ENCODE data around the gene PARN. TPM values are rescaled to one million over a fixed set of nuclear protein-coding genes. Genes with fewer than 3 reads are reported as not detected.

PARN gene
- total RNA-seq, 1 experiment from 2014 or later, result 42.5 TPM

DNA sequence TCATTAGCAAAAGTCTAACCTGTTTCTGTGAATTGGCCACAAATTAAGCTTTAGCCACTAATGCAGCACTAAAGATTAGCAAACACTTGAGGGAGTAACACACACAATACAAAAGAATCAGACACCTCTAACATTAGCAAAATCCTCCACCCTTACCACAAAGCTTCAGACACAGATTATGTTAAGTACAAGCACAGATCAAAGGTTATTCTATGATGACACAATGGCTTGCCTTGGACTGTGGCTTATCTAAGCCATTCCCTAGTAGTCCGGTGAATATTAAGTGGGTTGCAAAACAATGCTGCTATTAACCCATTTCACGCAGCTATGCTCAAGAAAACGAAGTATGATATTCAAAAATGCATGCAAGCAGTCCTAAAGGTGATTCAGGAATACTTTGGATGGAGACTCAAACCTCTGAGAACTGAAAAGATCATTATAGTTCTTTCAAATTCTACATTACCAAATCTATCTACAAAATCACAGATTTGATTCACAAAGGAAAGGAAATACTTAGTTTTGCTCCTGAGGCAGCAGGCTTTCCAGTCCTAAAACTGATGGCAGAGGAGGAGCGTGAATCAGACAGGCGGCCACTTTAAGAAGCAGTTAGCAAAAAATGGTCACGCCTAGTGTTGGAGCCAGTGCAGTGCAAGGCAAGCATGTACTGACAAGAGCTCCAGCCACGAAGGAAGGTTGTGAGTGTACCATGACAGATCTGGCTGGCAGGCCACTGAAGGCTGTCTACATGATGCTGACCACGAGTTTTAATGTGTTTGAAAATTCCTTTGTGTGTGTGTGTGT lies 67.2 kb downstream of the PARN start (continued):
- TF ChIP-seq, protein P1, sequence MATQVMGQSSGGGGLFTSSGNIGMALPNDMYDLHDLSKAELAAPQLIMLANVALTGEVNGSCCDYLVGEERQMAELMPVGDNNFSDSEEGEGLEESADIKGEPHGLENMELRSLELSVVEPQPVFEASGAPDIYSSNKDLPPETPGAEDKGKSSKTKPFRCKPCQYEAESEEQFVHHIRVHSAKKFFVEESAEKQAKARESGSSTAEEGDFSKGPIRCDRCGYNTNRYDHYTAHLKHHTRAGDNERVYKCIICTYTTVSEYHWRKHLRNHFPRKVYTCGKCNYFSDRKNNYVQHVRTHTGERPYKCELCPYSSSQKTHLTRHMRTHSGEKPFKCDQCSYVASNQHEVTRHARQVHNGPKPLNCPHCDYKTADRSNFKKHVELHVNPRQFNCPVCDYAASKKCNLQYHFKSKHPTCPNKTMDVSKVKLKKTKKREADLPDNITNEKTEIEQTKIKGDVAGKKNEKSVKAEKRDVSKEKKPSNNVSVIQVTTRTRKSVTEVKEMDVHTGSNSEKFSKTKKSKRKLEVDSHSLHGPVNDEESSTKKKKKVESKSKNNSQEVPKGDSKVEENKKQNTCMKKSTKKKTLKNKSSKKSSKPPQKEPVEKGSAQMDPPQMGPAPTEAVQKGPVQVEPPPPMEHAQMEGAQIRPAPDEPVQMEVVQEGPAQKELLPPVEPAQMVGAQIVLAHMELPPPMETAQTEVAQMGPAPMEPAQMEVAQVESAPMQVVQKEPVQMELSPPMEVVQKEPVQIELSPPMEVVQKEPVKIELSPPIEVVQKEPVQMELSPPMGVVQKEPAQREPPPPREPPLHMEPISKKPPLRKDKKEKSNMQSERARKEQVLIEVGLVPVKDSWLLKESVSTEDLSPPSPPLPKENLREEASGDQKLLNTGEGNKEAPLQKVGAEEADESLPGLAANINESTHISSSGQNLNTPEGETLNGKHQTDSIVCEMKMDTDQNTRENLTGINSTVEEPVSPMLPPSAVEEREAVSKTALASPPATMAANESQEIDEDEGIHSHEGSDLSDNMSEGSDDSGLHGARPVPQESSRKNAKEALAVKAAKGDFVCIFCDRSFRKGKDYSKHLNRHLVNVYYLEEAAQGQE (IDR thresholded peaks at IDR 0.05; ENCODE audit: low read depth), result no peak
- TF ChIP-seq CEBPB (IDR thresholded peaks at IDR 0.05; ENCODE audit: low read depth), result no peak
- TF ChIP-seq FOSL1 (IDR thresholded peaks at IDR 0.05; ENCODE audit: low read depth), result no peak
- no peak for TF ChIP-seq YY1 (IDR thresholded peaks at IDR 0.05; ENCODE audit: extremely low read depth, insufficient replicate concordance, low read depth, low read length)

DNA sequence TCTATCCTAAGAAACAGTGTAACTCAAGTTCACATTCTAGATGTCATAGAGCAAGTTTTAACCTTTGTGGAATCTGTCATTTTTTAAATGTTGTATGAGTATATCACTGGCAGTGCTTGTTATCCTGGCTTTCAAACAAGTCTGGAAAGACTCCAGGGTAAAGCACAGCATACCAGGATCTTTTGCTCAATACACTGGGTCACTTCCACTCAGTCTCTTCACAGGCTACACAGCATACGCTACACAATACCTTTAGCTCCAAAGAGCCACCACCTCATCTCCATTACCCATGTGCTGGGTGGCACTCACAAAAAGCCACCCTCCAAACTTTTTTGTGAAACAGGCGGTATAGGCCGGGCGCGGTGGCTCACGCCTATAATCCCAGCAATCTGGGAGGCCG lies 69.5 kb downstream of the PARN start:
- intact Hi-C loops (cut with micrococcal nuclease), result no loop called here
- ChIA-PET CTCF (no interaction called here), POLR2A (no interaction called here), RAD21 (ENCODE audit: low non-redundant PET in 1 of 2, low total read pairs in 2 of 2, uncharacterized antibody in 2 of 2, unreplicated experiment in 2 of 2) (no interaction called here)
- Histone ChIP-seq H3K9me2 (ENCODE audit: insufficient read depth) (no peaks in the 10 kb centered on the region), H3K36me3 (ENCODE audit: control insufficient read depth in 1 of 2, insufficient read depth in 2 of 2, low read length in 2 of 2) (no peaks in the 10 kb centered on the region), H2AFZ (ENCODE audit: low read depth, low read length, poor library complexity, severe bottlenecking) (no peak overlapping the region), H3K27ac (ENCODE audit: low read depth, low read length) (no peak overlapping the region), H4K20me1 (ENCODE audit: insufficient read depth) (no peaks in the 10 kb centered on the region), H3K9ac (ENCODE audit: low read length) (no peak overlapping the region), H3K4me1 (ENCODE audit: control insufficient read depth in 1 of 2, insufficient read depth in 2 of 2, low read length in 2 of 2) (no peaks in the 10 kb centered on the region), H3K4me3 (replicated peaks in 1 of 2; ENCODE audit: low read depth in 1 of 2, low read length in 2 of 2) (no peak overlapping the region), H3K9me3 (ENCODE audit: control insufficient read depth in 1 of 2, insufficient read depth in 1 of 2, low read depth in 1 of 2, low read length in 2 of 2) (no peaks in the 10 kb centered on the region), H3K27me3 (ENCODE audit: insufficient read depth, low read length) (no peaks in the 10 kb centered on the region), H3K4me2 (ENCODE audit: low read length) (no peak overlapping the region), H3K79me2 (ENCODE audit: insufficient read depth, low read length) (no peaks in the 10 kb centered on the region; the same call in 1 of the 2 replicates)
- ATAC-seq, result no peak
- BruUV-seq (replicated peaks), result no TSS peak
- DNase-seq (ENCODE audit: low read depth, low spot score), result no peak
- TF ChIP-seq, protein P2, sequence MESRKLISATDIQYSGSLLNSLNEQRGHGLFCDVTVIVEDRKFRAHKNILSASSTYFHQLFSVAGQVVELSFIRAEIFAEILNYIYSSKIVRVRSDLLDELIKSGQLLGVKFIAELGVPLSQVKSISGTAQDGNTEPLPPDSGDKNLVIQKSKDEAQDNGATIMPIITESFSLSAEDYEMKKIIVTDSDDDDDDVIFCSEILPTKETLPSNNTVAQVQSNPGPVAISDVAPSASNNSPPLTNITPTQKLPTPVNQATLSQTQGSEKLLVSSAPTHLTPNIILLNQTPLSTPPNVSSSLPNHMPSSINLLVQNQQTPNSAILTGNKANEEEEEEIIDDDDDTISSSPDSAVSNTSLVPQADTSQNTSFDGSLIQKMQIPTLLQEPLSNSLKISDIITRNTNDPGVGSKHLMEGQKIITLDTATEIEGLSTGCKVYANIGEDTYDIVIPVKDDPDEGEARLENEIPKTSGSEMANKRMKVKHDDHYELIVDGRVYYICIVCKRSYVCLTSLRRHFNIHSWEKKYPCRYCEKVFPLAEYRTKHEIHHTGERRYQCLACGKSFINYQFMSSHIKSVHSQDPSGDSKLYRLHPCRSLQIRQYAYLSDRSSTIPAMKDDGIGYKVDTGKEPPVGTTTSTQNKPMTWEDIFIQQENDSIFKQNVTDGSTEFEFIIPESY (IDR thresholded peaks at IDR 0.05; ENCODE audit: extremely low read depth, insufficient replicate concordance, low read length), result no peak
- no peak for TF ChIP-seq ZFX (IDR thresholded peaks at IDR 0.05)
- no peak for TF ChIP-seq SP1 (IDR thresholded peaks at IDR 0.05; ENCODE audit: low read depth)
- TF ChIP-seq JUND (IDR thresholded peaks at IDR 0.05), result no peak
- TF ChIP-seq ELF1 (IDR thresholded peaks at IDR 0.05; ENCODE audit: borderline replicate concordance, low read depth), result no peak
- no peak for TF ChIP-seq TCF7L2 (IDR thresholded peaks at IDR 0.05; ENCODE audit: borderline replicate concordance, extremely low read depth, insufficient read depth, insufficient read length)
- TF ChIP-seq SRF (IDR thresholded peaks at IDR 0.05; ENCODE audit: low read depth), result no peak
- TF ChIP-seq, protein P3, sequence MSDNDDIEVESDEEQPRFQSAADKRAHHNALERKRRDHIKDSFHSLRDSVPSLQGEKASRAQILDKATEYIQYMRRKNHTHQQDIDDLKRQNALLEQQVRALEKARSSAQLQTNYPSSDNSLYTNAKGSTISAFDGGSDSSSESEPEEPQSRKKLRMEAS (IDR thresholded peaks at IDR 0.05), result no peak
- no peak for TF ChIP-seq YY1 (IDR thresholded peaks at IDR 0.05; ENCODE audit: extremely low read depth, insufficient replicate concordance, low read depth, low read length)
- no peak for TF ChIP-seq EZH2phosphoT487 (IDR thresholded peaks at IDR 0.05; ENCODE audit: borderline replicate concordance)
- no peak for TF ChIP-seq POLR2A (IDR thresholded peaks at IDR 0.05; ENCODE audit: borderline replicate concordance, extremely low read depth, insufficient read depth, insufficient read length)
- TF ChIP-seq FOSL1 (IDR thresholded peaks at IDR 0.05; ENCODE audit: low read depth), result no peak
- TF ChIP-seq, protein P4, sequence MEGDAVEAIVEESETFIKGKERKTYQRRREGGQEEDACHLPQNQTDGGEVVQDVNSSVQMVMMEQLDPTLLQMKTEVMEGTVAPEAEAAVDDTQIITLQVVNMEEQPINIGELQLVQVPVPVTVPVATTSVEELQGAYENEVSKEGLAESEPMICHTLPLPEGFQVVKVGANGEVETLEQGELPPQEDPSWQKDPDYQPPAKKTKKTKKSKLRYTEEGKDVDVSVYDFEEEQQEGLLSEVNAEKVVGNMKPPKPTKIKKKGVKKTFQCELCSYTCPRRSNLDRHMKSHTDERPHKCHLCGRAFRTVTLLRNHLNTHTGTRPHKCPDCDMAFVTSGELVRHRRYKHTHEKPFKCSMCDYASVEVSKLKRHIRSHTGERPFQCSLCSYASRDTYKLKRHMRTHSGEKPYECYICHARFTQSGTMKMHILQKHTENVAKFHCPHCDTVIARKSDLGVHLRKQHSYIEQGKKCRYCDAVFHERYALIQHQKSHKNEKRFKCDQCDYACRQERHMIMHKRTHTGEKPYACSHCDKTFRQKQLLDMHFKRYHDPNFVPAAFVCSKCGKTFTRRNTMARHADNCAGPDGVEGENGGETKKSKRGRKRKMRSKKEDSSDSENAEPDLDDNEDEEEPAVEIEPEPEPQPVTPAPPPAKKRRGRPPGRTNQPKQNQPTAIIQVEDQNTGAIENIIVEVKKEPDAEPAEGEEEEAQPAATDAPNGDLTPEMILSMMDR (IDR thresholded peaks at IDR 0.05 in 2 of 3, conservative IDR thresholded peaks at IDR 0.05 in 1 of 3; ENCODE audit: borderline replicate concordance in 1 of 3, insufficient read depth in 1 of 3, low read depth in 2 of 3, low read length in 2 of 3), result no peak
- no peak for TF ChIP-seq EZH2 (IDR thresholded peaks at IDR 0.05)
- TF ChIP-seq SIN3A (IDR thresholded peaks at IDR 0.05; ENCODE audit: low read depth), result no peak
